GM19043 (cell line): ENCODE results near the gene STYX.
"Not testable (repeated sequence)": the region's sequence is repeated elsewhere in the genome, so short reads cannot be mapped to it uniquely, and the experiment has no call there.

Experiments
- ATAC-seq: cut with Tn5 transposase; IDR thresholded peaks from one replicate; pipeline ENCODE4 v1.9.1; 2021; ENCODE audit warnings: low read depth; ENCODE audit not compliant: unreplicated experiment

Gene STYX

DNA sequence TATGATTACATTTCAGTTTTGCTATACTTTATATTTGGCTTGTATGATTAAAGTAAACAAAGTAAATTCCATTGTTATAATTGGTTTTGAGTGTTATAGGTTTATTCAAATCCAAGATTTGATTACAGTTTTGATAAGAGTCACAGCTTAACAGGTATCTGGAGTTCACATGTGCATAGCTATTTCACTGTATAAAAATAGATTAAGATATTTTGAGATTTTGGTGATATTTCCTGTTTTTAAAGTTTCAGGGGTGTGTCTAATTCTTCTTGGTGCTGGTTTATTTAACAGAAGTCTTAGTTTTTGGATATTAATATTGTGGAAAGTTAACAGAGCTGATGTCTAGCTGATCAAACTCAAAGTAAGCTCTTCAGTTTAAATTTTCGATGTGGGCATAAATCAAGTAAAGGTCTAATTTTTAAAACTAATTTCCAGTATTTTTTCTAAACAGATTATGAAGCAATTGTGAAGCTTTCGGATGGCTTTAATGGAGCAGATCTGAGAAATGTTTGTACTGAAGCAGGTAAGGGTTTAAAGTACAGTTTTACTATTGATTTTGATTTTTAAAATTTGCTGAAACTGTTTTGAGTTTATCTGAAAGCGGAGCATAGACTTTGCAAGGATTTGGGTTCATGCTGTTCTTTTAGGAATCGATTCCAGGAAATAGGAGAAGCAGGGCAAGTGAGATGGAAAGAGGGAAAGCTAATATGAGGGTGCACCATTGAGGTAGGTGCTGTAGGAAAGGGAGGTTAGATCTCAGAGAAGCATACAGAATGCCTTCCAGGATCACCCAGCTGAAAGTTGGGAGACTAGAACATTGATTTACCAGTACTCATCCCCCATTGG lies 6.2 kb upstream of the STYX start:
- ATAC-seq = no peak

DNA sequence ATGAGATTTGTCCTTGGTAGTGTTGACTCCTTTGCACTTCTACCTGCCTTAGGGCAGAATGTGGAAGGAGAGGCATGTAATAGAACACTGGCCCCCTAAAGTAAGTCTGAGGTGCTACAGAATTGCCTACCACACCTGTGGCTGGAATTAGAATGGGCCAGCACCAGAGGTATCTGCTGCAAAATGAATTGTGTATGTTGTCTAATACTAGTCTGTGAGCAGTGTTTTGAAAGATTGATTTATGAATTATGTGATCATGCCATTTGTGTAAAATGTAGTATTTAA lies 5.7 kb upstream of the STYX start:
- ATAC-seq = no peak

DNA sequence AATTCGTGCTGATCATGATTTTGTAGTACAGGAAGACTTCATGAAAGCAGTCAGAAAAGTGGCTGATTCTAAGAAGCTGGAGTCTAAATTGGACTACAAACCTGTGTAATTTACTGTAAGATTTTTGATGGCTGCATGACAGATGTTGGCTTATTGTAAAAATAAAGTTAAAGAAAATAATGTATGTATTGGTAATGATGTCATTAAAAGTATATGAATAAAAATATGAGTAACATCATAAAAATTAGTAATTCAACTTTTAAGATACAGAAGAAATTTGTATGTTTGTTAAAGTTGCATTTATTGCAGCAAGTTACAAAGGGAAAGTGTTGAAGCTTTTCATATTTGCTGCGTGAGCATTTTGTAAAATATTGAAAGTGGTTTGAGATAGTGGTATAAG lies 2.5 kb upstream of the STYX start:
- ATAC-seq = not testable (repeated sequence)

DNA sequence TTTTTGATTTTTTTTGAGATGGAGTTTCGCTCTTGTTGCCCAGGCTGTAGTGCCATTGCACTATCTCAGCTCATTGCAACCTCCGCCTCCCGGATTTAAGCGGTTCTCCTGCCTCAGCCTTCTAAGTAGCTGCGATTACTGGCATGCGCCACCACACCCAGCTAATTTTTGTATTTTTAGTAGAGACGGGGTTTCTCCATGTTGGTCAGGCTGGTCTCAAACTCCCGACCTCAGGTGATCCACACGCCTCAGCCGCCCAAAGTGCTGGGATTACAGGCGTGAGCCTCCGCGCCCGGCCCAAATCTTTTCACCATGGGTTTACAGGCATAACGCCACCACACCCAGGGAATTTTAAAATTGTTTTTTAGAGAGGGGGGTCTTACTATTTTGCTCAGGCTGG lies 931 bp upstream of the STYX start:
- not testable (repeated sequence) for ATAC-seq

DNA sequence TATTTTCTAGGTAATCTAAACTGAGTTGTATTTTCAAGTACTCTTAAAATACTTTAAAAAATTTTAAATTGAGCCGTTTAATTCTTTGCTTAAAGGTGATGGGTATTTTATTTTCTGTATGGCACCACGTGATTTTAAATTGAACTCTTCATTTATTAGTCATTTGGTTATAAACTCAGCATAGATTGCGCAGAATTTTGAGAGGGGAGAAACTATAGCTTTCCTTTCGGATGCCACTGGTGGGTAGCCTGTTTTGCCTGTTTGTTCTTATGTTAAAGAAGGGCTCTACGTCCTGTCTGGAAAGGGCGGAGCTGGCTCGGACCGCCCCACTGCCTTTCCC lies 411 bp upstream of the STYX start:
- no peak for ATAC-seq

DNA sequence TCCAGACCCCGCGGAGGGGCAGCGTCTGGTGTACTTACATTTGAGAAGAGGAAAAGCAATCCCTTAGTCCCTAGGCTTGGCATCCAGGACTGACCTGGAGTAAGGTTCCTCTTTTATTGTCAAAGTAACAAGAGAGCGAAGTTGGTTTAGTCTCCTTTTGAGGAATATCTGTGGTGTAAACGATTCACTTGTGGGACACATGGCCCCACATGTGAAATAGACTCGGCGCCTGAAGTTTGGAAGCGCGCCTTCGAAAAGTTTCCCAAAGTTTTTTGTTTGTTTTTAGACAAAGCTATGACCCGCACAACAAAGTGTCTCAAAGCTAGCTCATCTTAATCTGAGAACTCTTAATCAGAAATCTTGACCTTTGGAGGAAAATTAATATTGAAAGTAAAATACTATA lies 744 bp downstream of the STYX start:
- ATAC-seq = no peak

DNA sequence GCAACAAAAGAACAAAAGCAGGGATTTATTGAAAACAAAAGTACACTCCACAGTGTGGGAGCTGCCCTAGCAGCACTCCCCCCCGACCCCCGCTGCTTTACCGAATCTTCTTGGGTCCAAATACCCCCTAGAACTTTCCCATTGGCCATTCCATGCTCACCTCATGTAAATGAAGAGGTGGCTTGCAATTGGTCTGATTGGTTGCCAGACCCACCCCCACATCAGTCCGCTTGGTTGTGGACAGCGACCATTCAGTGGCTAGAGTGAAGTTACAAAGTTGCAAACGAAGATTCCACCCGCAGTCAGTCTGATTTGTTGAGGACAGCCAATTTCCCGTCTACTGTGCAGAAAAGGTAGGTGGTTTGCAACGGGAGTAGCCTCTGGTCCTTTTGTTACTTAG lies 3.9 kb downstream of the STYX start:
- no peak for ATAC-seq

DNA sequence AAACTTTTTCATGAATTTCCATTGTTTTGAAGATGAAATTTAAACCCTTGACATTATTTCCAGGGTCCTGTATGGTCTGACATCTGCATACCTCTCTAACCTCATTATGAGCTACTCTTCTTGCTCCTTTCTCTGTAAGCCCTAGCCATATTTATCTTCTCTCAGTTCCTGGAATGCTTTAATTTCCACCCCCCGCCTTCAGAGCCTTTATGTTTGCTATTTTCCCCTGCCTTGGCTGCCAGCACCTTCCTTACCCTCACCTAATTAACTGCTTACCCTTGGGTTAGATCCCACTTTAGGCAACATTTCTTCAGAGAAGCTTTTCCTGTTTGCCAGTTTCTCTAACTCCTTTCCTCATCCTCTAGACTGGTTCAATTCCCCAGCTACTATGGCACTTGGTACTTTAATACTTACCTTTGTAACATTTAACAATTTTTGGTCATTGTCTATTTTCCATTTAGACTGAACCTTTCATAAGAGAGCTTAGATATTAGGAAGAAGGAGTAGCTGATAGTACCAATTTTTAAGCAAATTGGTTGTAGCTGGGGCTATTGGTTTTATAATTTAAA lies 6.0 kb downstream of the STYX start:
- ATAC-seq = no peak

DNA sequence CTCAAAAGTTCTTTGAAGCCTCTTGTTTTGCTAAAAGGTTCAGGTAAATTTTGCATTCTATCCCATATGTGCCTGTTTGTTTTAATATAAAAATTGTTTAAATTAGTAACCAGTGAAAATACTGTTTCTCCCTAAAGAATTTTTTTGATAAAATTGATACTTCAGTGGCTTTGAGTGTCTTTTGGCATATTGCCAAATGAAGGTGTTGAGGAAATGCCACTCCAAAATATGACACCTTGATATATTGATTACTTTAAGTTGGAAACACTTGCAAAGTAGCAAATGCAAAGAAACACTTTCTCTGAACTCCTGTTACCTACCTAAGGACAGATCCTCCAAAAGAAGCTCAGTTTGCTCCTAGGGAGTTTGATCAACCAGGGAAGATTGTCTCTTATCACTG lies 8.4 kb downstream of the STYX start:
- ATAC-seq = no peak

DNA sequence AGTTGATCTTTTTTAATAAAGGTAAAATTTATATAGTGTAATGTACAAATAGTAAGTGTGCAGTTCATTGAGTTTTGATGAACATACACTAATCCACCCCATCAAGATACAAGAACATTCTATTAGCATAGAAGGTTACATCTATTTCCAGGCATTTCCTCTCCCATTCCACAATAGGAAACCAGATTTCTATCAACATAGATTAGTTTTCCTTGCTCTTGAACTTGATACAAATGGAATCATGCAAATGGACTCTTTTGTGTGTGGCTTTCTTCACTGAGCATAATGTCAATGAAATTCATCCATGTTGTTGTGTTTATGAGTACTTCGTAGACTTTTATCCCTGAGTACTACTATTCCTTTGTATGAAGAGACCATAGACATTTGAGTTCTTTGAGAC lies 10.8 kb downstream of the STYX start:
- no peak for ATAC-seq

DNA sequence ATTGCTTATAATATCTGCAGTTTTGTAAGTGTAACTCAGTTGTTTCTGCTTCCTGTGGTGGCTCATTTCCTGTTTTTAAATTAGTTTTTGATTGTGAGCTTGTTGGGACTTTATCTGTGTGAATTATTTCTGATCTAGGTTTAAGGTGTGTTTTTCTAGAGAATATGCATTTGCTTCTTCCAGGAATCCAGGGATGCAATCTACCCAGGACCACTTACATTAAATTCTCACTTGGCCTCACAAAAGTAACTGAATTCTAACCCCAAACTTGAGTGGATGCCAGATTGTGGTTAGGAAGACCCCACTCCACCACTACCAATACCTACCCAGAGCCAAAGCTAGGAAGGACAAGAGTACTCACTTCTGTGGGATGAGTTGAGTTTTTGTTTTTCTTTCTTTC lies 11.9 kb downstream of the STYX start:
- peak; percentile 27 for ATAC-seq

DNA sequence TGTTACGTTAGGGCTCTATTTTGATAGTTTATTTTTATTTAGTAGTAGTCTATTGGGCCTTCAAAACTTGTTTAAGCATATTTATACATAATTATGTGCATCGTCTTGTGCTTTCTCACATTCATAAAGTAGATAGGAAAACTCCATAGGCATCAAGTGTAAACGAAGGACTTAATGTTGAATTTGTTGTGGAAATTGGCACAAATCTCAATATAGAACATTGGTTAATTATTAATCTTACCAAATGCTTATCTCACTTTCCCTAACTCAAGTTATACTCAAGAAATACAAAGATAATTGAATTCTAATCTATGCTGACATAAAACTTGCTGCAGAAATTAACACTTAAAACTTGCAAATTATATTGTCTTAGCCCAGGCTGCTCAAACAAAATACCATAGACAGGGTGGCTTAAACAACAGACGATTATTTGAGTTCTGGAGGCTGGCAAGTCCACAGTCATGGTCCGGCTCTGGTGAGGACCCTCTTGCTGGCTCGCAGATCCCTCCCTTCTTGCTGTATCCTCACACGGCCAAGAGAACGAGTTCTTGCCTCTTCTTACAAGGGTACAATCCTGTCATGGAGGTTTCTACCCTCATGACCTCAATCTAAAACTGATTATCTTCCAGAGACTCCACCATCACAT lies 18.8 kb downstream of the STYX start:
- ATAC-seq = no peak

DNA sequence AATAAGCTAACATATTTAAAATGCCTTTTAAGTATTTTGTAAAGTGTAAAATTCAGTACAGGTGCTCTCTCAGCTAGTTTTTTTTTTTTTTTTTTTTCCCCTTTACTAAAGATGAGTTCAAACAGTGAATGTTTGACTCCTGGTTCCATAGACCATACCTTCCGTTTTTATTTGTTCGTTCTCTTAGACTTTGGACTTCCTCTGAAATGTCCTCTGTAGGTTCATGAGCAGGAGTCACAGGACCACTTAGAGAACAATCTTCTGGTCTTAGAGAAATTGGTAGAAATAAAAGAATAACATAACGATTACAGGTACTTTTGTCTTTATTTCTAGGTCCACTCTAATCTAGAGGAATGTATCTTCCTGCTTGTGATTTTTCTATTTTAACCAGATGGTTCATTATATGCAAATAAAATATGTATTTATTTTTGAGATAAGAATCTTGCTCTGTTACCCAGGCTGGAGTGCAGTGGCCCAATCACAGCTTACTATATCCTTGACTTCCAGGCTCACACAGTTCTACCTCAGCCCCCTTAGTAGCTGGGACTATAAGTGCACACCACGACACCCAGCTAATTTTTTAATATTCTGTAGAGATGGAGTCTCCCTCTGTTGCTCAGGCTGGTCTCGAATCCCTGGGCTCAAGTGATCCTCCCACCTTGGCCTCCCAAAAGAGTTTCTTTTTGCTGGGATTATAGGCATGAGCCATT lies 25.8 kb downstream of the STYX start:
- no peak for ATAC-seq

DNA sequence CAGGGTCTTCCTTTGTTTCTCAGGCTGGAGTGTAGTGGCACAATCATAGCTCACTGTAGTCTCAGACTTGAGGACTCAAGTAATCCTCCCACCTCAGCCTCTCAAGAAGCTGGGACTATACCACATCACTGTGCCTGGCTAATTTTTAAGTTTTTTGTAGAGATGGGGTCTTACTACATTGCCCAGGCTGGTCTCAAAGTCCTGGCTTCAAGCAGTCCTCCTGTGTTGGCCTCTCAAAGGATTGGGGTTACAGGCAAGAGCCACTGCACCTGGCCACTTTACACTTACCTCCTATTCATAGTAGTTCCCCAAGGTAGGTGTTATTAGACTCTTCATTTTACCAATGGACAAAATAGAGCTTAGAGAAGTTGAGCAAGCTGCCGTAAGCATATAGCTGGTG lies 29.2 kb downstream of the STYX start:
- ATAC-seq = no peak

DNA sequence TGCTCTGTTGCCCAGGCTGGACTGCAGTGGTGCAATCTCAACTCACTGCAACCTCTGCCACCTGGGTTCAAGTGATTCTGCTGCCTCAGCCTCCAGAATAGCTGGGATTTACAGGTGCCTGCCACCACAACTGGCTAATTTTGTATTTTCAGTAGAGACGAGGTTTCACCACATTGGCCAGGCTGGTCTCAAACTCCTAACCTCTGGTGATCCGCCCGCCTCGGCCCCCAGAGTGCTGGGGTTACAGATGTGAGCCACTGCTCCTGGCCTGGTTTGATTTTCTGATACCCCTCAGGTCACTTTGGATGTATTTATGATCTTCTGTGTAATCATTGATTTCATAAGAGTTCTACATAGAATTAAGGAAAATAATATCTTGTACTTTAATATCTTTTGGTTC lies 33.0 kb downstream of the STYX start:
- not testable (repeated sequence) for ATAC-seq

DNA sequence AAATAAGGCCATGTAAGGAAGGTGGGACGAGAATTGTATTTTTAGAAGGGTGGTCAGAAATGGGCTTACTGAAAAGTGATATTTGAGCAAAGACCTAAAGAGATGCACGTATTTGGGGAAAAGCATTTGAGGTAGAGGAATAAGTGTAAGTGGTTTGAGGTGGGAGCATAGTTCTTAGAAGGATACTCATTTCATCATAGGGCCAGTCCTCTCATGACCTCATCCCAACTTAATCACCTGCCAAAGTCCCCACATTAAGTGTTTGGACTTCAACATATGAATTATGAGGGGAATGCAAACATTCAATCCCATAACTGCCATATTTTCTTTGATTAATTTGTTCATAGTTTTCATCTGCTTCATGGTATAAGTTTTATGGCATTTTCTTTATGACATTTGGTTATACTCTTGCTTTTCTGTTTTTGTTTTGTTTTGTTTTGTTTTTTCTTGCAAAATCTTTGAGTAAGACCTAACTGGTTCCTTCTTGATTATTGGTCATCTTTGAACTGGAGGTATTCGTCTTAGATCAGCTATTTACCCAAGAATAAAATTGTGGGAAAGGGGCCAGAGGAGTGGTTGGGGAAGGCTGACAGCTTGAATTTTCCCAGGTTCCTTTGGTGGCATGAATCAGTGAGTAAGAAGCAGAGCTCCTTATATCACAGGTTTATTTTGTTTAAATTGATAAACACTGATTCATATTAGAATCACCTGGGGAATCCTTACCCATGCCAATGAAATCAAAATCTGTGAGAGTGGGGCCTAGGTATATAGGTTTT lies 37.3 kb downstream of the STYX start:
- ATAC-seq = no peak

DNA sequence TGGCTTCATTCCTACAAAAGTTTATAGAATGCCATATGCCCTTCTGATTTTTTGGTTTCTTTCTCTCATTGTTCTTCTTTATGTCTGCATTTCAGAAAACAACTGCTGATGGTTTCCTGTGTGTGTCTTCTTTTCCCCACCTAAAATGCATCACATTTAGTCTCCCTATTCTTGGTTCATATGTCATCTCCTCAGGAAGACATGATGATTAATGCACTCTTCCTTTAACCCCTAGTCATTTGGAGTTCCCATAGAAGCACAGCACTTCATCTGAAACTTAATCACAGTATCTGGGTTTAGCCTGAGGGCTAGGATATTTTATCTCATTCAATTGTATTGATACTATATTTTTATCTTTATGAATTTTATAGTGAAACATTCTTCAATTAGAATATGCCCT lies 39.9 kb downstream of the STYX start:
- no peak for ATAC-seq

DNA sequence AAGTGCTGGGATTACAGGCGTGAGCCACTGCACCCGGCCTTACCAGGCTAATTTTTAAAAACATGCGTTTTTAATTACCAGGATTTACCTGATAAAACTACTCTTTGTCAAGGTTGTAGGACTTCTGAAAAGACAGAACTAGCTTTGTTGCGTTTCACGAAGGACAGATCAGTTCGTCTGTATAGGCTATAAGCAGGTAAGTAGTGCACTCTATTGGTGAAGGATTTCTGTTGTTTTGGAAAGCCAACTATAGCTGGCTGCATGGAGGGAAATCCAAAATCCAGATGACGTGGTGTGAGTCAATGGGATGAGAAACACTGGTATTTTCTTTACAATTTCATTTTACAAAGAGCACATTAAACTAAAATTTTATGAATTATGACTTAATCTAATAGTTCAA lies 46.9 kb downstream of the STYX start:
- no peak for ATAC-seq

DNA sequence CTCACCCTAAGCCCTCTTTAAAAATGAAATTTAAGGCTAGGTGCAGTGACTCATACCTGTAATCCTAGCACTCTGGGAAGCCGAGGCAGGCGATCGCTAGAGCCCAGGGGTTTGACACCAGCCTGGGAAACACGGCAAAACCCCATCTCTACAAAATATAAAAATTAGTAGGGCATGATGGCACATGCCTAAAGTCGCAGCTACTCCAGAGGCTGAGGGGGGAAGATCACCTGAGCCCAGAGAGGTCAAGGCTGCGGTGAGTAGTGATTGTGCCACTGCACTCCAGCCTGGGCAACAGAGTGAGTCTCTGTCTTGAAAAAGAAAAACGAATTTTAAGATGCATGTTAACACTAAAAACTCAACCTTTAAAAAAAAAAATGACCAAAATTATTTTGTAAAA lies 48.7 kb downstream of the STYX start:
- ATAC-seq = no peak

DNA sequence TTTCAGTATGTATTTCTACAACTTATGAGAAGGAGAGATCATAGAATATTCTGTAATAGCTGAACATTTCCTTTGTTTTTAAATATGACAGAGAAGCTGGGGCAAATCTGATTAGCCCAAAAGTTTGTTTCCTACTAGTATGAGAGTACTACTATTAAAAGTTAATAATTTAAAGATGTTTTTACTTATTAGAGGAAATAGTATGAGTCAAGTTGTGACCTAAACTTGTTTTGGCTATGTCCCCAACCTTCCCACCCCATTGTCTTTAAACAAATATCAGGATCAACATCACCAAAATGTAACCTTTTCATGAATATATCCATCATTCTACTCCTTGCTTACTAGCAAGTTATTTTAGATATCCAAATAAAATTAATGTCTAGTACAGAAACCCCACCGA lies 50.9 kb downstream of the STYX start:
- no peak for ATAC-seq

DNA sequence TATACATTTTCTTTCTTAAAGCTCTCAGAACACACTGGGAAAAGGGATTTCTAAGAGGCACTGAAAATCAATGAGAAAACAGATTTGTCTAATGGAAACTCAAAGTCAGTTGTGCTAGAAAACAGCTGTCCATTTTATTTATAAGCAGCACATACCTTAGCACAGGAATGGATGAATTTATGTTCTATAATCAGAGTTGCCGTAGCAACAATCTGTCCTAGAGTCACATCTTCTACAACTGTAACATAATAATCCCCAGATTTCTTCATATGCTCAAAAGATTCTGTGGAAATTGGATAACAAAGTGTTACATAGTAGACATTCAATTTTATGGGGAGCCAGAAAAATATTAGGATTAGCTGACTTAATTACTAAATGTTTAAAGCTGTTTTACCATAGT lies 51.7 kb downstream of the STYX start:
- ATAC-seq = no peak
